Erythroblast (primary cell): ENCODE data around the gene CLRN3.
A peak's percentile ranks its signal among the peaks of the same experiment; 100 is the strongest.

Experiments used
- DNase-seq, 2 experiments: peaks; one replicate each; lab custom pipeline; 2025; lab: John Stamatoyannopoulos, UW
- GATA1 ChIP-seq: IDR thresholded peaks from 2 replicates; pipeline ENCODE4 v1.6.1; 2011; ENCODE audit warnings: low read depth, mild to moderate bottlenecking, control low read depth, low read length, moderate library complexity
- POLR2A ChIP-seq: IDR thresholded peaks from 2 replicates; pipeline ENCODE4 v1.6.1; 2011; ENCODE audit warnings: mild to moderate bottlenecking, low read length

CLRN3 gene

DNA sequence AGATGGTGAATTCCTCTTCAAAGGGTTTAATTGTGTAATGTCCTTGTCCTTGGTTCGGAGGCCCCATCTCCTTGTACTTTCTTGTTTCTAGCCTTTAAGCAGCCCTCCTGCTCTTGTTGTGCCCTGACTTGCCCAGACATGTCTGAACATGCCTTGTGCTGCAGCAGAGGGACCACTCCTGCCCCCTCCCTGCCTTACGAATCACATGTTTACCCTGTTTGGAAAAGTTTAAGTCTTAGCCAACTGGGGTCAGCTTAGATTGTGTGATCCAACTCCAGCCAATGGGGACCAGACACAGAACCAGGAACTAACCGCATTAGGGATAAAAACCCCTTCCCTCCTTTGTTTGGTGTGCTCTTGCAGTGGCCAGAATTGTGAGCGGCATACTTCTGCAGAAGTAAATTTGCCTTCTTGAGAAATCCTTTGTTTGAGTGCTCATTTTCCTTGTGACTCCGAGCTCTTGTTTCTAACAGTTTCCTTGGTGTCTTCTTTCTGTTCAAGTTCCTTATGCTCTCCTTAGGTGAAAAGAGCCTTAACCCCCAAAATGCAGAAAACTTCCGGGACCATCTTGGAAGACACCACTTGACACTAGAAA, 29.4 kb downstream of the CLRN3 start:
- DNase-seq = peak in 1 of 2 experiments; percentile 15
- no peak for TF ChIP-seq GATA1
- TF ChIP-seq POLR2A = no peak

DNA sequence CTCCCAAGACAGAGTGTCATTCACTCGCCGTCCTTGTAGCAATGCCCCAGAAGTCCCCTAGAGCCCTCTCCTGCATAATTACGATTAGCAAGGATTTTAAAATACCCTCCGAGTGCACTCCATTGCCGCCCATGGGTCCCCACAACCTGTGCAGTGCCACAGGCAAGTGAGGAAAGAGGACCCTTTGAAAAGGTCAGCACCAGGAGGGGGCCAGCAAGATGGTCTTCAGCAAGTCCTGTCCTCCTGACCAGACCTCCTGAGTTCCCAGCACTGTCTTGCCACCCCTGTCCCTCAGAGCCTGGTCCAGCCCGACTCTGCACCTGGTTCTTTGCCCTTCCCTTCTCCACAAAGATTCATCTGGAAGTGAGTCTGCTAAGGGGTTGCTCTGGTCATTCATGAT, 32.1 kb downstream of the CLRN3 start:
- TF ChIP-seq GATA1 (no peak), POLR2A (no peak)
- DNase-seq = no peak

DNA sequence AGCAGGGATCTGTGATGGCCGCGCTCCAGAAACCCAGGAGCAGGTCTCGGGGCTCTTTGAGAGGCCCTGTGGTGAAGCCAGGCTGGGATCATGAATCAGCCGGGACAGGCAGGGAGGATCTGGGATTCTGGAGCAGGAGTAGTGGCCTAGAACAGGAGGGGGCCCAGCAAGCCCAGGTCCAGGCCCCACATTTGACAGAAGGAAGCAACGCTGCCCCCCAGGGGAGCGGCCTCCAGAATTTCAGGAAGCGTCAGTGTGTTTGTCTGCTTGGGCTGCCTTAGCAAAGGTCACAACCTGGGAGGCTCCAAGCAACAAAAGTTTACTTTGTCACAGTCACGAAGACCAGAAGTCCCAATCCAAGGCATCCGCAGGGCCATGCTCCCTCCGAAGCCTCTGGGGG, 36.8 kb downstream of the CLRN3 start:
- TF ChIP-seq POLR2A (no peak), GATA1 (no peak)
- DNase-seq = no peak

DNA sequence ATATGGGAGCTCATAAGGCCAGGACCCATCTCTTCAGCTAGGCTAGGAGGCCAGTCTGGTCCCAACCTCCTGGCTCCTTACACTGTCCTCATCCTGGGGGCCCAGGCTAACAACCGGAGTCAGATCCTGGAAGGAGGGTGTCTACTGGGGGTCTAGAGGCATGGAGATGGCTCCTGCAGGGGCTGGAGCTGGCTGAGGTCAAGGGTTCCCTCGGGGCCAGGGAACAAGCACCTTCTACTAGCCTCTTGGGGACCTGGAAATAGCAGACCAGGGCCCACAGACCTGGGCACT, 37.2 kb downstream of the CLRN3 start:
- no peak for DNase-seq
- TF ChIP-seq POLR2A (no peak), GATA1 (no peak)

DNA sequence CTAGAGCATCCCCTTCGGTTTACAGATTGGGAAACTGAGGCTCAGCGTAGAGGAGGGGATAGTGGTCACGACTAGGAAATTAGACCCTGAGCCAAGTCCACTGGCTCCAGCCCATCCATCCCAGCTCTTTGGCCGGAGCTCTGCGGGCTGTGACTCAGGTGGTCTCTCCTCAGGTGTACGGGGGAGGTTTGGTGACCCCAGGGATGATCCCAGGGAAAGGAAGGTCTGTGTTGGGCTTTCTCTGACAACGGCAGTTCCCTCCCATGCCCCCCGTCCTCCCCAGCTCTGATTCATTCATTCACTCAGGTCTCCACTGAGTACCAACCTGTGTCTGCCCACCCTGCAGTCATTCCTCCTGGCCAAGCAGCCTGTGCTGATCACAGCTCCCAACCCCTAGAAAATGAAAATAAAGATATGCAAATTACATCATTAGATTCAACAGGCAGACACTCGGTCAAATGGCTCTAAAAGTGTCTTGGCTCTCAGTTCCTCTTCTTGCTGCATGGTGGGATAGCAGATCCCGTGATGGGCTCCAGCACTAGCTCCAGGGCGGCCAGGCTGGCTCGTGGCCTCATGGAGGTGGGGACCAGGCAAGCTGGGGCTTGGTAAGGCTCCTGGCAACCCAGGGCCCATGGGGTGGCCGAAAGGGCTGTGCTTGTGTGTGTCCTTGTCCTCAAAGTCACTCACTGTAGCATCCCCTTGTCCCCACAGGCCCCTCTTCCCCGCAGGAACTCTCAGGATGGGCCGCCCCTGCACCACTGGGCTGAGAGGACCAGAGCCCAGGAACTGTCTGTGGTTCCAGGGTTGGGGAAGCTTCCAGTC, 37.8 kb downstream of the CLRN3 start:
- no peak for DNase-seq
- TF ChIP-seq POLR2A = no peak
- TF ChIP-seq GATA1 = no peak

DNA sequence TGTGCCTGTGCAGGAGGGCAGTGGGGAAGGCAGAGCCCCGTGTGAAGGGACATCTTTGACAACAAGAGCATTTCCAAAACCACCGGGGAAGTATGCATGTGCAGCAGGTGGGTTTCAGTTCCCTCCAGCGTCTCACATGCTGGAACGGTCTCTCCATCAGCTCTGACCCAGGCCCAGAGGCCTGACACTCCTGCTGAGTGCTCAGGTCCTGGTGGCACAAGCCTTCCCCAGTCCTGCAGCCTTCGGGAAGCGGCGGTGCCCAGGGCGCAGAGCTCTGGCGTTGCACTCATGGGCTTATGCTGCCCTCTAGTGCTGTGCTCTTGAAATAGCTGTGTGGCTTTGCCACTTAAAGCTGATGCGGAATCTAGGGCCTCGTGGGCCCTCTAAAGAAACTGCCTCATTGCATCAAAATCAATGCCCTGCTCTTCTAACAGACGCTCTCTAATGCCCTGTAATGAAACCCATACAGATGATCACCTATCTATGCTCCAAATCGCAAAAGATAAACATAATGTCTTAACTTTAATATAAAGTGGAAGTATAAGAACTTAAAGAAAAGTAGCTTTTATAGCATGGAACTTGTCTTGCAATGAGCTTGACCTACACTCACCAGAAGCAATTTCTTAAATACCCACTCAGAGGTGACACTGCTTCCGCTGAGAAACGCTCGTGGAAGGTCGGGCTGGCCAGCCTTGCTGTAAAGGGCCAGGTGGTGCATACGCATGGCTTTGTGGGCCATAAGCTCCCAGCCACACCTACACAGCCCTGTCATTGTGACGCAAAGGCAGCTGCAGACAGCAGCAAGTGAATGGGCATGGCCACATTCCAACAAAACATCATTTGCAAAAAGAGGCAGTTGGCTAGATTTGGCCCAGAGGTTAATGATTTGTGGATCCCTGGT, 38.6 kb downstream of the CLRN3 start:
- DNase-seq = peak; percentile 41 to 60
- TF ChIP-seq POLR2A (no peak), GATA1 (no peak)

DNA sequence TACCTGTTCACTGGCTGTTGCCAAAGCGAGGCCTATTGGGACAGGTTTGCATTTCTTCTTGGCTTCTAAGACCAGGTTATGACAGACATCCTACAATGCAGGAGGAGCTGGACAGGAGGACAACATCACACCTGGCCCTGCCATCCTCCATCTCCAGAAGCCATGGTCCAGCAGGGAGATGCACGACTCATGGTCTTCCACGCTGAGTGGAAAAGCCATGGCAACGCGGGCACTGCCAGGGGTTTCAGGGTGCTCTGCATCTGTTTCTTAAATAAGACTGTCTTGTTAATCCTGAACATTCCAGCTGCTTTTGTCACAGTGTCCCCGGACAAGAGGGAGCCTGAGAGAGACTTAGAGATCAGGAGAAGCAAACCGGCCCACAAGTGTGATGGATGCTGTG, 40.3 kb downstream of the CLRN3 start:
- TF ChIP-seq POLR2A (no peak), GATA1 (no peak)
- no peak for DNase-seq

DNA sequence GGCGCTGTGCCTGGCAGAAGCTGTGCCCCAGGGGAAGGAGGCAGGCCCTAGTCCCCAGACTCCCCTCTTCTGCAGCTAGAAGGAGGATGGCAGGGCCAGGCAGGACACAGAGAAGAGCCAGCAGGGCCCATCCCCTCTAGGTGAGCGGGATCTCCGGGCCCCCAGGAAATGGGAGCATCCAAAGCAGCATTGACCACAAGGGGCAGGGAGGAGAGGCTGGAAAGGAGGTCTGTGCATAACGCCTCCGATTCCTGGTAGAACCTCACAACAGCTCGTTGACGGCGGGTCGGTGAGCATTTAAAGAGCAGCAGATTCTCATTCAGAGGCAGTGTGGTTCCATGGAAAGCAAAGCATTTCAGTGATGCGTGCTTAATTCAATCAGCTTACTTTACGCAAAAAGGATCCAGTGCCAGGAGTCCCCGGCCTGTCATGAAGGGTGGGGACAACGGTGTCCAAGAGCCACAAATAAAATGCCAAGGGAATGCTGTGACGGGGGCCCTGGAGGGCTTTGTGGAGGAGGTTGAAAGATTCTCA, 41.0 kb downstream of the CLRN3 start:
- TF ChIP-seq POLR2A = no peak
- no peak for TF ChIP-seq GATA1
- no peak for DNase-seq

DNA sequence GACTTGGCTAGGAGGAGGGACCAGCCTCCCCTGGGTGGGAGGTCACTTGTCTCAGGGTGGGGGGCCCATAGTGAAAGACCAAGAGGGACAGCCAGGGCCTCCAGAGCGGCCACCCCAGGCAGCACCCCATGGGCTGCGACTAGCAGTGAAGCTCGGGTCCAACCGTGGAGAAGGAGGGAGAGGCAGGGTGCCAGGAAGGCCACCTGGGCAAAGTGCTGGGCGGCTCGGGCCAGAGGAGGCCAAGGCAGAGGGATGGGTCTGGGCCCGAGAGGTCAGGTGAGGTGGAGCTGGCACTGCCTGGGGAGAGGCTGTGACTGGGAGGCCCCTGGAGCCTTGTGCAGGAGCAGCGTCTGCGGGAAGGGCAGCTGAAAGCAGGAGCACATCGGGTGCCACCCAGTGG, 41.8 kb downstream of the CLRN3 start:
- DNase-seq = no peak
- no peak for TF ChIP-seq GATA1
- no peak for TF ChIP-seq POLR2A

DNA sequence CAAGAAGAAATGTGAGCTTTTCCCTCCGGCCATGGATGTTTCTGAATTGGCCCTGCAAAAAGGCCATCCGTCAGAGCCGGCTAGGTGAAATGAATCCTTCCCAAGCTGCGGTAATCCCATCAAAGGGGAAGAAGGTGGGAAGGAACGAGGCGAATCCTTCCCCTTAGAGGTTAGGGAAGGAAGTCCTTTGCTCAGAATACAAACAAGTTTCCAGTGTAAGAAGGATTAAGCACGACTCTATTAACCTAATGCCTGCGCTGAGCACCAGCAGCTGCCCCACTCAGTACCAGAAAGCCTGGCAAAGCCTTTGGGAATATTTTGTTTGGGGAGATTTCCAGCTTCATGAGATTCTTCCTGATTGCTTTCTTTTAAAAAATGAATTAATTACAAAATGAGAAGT, 42.8 kb downstream of the CLRN3 start:
- no peak for DNase-seq
- TF ChIP-seq GATA1 = no peak
- no peak for TF ChIP-seq POLR2A

DNA sequence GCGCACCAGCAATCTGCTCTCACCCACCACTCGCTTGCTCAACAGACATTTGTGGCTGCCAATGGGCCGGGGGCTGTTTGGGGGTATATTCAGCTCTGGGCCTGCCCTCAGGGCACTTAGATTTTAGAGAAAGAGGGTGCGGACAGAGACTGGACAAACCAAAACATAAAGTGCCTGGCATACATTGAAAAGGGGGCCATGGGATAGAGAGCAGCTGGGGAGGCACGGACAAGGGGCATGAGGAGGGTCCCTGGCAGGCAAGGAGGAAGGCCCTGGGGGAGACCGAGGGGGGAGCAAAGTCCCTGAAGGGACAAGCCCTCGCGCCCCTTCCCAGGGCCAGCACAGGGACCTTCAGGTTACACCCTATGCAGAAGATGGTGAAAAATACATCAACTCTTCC, 43.5 kb downstream of the CLRN3 start:
- TF ChIP-seq POLR2A (no peak), GATA1 (no peak)
- no peak for DNase-seq

DNA sequence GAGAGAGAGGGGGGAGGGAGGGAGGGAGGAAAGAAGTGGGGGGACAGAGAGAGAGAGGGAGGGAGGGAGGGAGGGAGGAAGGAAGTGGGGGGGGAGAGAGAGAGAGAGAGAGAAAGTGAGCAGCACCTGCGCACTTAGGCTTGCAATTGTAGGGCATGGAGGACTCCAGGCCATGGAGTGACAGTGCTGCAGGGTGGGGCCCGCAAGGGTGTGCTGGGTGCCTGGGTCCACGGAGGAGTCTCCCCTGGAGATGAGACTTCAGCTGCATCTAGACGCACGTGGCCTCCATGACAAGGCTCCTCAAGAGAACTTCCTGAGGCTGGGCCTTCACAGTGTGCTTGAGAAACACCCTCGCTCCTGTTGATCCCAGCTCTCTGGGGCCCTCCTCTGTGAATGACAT, 44.5 kb downstream of the CLRN3 start:
- TF ChIP-seq POLR2A = no peak
- no peak for TF ChIP-seq GATA1
- DNase-seq = no peak

DNA sequence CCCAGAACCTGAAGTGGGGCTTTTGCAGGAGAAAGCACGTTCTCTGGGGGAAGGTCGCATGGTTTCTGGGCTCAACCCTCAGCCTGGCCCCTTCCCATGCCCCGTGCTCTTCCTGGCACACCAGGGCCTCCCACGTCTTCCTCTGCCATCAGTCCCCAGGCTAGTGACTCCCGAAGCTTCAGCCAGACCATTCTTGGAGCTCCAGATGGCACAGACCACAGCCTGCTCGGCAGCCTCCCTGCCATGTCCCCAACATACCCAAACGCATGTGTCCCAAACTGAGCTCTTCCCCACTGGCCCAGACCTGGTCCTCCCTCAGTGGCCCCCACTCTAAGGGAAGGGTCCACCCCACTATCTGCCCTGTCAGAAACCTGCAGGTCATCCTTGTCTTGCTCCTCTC, 47.0 kb downstream of the CLRN3 start:
- DNase-seq = no peak
- no peak for TF ChIP-seq GATA1
- TF ChIP-seq POLR2A = no peak

DNA sequence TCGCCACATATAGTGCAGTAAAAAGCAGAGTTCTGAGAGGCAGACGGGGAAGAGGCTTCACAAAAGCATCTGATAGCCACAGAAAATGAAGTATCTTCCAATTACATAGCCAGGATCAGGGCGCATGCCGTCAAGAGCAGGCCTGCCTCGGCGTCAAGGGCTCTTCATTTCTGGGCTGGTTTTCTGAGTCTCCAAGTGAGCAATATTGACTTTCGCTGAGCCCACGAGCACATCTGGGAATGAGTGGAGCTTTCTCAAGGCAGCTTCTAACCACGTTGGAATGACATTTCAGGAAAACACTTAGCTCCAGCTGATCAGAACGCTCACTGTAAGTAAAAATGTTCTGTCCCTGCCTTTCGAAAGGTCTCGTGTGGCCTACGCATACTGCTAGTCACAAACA, 51.9 kb downstream of the CLRN3 start:
- no peak for DNase-seq
- TF ChIP-seq POLR2A (no peak), GATA1 (no peak)
